Esophagus squamous epithelium (tissue), 4 donors: ENCODE measurements around the gene MOV10.
A peak's percentile ranks its signal among the peaks of the same experiment; 100 is the strongest.

Source experiments
- CTCF ChIP-seq, 6 experiments: fragments of 450-650 bp in 4 of 6; fragments of 200-600 bp in 2 of 6; sonication (generic) in 2 of 6; IDR thresholded peaks; one replicate each; pipeline ENCODE4 v1.5.1; 2016 to 2019; ENCODE audit warnings: antibody characterized with exemption in 6 of 6, mild to moderate bottlenecking in 4 of 6, moderate library complexity in 4 of 6
- POLR2A ChIP-seq, 4 donors: fragments of 450-650 bp; IDR thresholded peaks; one replicate each; pipeline ENCODE4 v1.6.1; 2017; ENCODE audit warnings: antibody characterized with exemption in 4 of 4, mild to moderate bottlenecking in 4 of 4, moderate library complexity in 3 of 4

- TF ChIP-seq CTCF (IDR thresholded peaks at IDR 0.05) = peak; percentile 83 to 93 (median 88)
- no peak for TF ChIP-seq POLR2A (IDR thresholded peaks at IDR 0.05)
Measured at GRCh38 chr1:112718691-112719418, 44.4 kb downstream of the MOV10 start.
